ENCODE measurements around the gene ELK1.

ELK1 gene

GRCh38 chrX:47649271-47649670 is 1.1 kb downstream of the ELK1 start:
- peak overlapping the region; percentile 72 for H3K4me2 ChIP-seq (ENCODE audit: low read depth, low read length, poor library complexity, severe bottlenecking)
- peaks cover 6% of the 10 kb centered on the region; the same call in 1 of the 2 replicates for H3F3A ChIP-seq (ENCODE audit: insufficient read depth)
- H2AFZ ChIP-seq (ENCODE audit: low read depth, low read length, severe bottlenecking) = no peak overlapping the region
- H3K9me2 ChIP-seq (replicated peaks; ENCODE audit: insufficient read depth, low read length) = no peaks in the 10 kb centered on the region
- TF ChIP-seq EZH2phosphoT487 (conservative IDR thresholded peaks at IDR 0.05; ENCODE audit: low read length) (no peak), CTCF (IDR thresholded peaks at IDR 0.05; ENCODE audit: insufficient read depth, low read length, poor library complexity, severe bottlenecking) (no peak)
- peaks cover 20% of the 10 kb centered on the region; the same call in 1 of the 2 replicates for H3K79me2 ChIP-seq (ENCODE audit: insufficient read depth, low read length)
- H3K27ac ChIP-seq (ENCODE audit: low read depth, low read length) = no peak overlapping the region
- H3K9me3 ChIP-seq (ENCODE audit: insufficient read depth, low read length) = no peaks in the 10 kb centered on the region
- H3K36me3 ChIP-seq (ENCODE audit: low read length) = no peaks in the 10 kb centered on the region
- peak overlapping the region; percentile 73 for H3K9ac ChIP-seq (ENCODE audit: low read length)
- peak overlapping the region; percentile 74 for H3K4me3 ChIP-seq (ENCODE audit: insufficient read depth, low read length, poor library complexity, severe bottlenecking)
- no peaks in the 10 kb centered on the region for H3K27me3 ChIP-seq (ENCODE audit: low read length)
- H4K20me1 ChIP-seq (ENCODE audit: low read depth, low read length) = no peaks in the 10 kb centered on the region

GRCh38 chrX:47648376-47648775 is 2.0 kb downstream of the ELK1 start:
- Histone ChIP-seq H3K9ac (ENCODE audit: low read length) (no peak overlapping the region), H2AFZ (ENCODE audit: low read depth, low read length, severe bottlenecking) (no peak overlapping the region), H3K4me2 (ENCODE audit: low read depth, low read length, poor library complexity, severe bottlenecking) (peak overlapping the region; percentile 72), H3K4me3 (ENCODE audit: insufficient read depth, low read length, poor library complexity, severe bottlenecking) (no peak overlapping the region), H3K9me3 (ENCODE audit: insufficient read depth, low read length) (no peaks in the 10 kb centered on the region), H4K20me1 (ENCODE audit: low read depth, low read length) (no peaks in the 10 kb centered on the region), H3K79me2 (ENCODE audit: insufficient read depth, low read length) (peaks cover 22% of the 10 kb centered on the region; the same call in 1 of the 2 replicates), H3F3A (ENCODE audit: insufficient read depth) (peaks cover 6% of the 10 kb centered on the region; the same call in 1 of the 2 replicates), H3K27me3 (ENCODE audit: low read length) (no peaks in the 10 kb centered on the region), H3K36me3 (ENCODE audit: low read length) (no peaks in the 10 kb centered on the region), H3K27ac (ENCODE audit: low read depth, low read length) (no peak overlapping the region), H3K9me2 (replicated peaks; ENCODE audit: insufficient read depth, low read length) (no peaks in the 10 kb centered on the region)
- no peak for TF ChIP-seq CTCF (IDR thresholded peaks at IDR 0.05; ENCODE audit: insufficient read depth, low read length, poor library complexity, severe bottlenecking)
- TF ChIP-seq EZH2phosphoT487 (conservative IDR thresholded peaks at IDR 0.05; ENCODE audit: low read length) = no peak

- H3K9me3 ChIP-seq (ENCODE audit: insufficient read depth, low read length) = no peaks in the 10 kb centered on the region
- H2AFZ ChIP-seq (ENCODE audit: low read depth, low read length, severe bottlenecking) = no peak overlapping the region
- H3K36me3 ChIP-seq (ENCODE audit: low read length) = no peaks in the 10 kb centered on the region
- no peak overlapping the region for H3K4me3 ChIP-seq (ENCODE audit: insufficient read depth, low read length, poor library complexity, severe bottlenecking)
- H3K79me2 ChIP-seq (ENCODE audit: insufficient read depth, low read length) = peaks cover 22% of the 10 kb centered on the region; the same call in 1 of the 2 replicates
- no peak for TF ChIP-seq CTCF (IDR thresholded peaks at IDR 0.05; ENCODE audit: insufficient read depth, low read length, poor library complexity, severe bottlenecking)
- TF ChIP-seq EZH2phosphoT487 (conservative IDR thresholded peaks at IDR 0.05; ENCODE audit: low read length) = no peak
- H3F3A ChIP-seq (ENCODE audit: insufficient read depth) = no peaks in the 10 kb centered on the region
- no peaks in the 10 kb centered on the region for H4K20me1 ChIP-seq (ENCODE audit: low read depth, low read length)
- H3K27me3 ChIP-seq (ENCODE audit: low read length) = no peaks in the 10 kb centered on the region
- no peak overlapping the region for H3K27ac ChIP-seq (ENCODE audit: low read depth, low read length)
- no peak overlapping the region for H3K4me2 ChIP-seq (ENCODE audit: low read depth, low read length, poor library complexity, severe bottlenecking)
- H3K9ac ChIP-seq (ENCODE audit: low read length) = no peak overlapping the region
- H3K9me2 ChIP-seq (replicated peaks; ENCODE audit: insufficient read depth, low read length) = no peaks in the 10 kb centered on the region
Observed at GRCh38 chrX:47646636-47647035, 3.7 kb downstream of the ELK1 start.
